ENCODE measurements around the gene TNS4.

DNA sequence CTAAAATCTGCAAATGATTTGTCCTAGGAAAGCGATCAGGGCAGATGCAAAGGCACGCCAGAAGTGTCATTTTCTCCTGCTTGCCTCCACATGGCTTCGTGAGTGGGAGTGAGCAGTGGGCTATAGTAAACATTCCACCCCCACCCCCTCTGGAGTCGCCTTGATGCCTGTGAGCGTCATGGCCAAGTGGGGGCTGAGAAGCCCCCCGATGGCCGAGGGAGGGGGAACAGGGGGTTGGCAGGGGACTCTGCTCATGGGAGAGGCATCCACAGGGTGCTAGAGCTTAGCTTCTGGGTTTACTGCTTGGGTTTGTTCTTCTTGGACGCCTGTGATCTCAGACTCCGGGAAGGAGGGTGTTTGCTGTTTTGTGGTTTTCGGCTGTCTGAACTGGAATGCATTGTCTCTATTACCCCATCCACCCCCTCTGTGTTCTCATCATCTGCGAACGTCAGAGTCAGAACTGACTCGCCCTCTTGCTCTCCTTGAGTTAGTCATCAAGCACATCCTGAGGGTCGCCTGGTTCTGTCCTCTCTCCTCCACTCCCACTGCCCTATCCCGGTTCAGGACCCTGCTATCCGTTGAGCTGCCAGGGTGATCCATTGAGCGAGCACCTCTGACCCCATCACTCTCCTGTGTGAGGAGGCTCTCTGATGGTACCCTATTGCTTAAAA is 15.4 kb downstream of the TNS4 start:
- TF ChIP-seq PKNOX1 (IDR thresholded peaks at IDR 0.05) (no peak), SUZ12 (IDR thresholded peaks at IDR 0.05) (no peak), ZNF384 (IDR thresholded peaks at IDR 0.05) (no peak), TARDBP (IDR thresholded peaks at IDR 0.05) (no peak), ELF4 (IDR thresholded peaks at IDR 0.05) (no peak), FOXM1 (IDR thresholded peaks at IDR 0.05; ENCODE audit: borderline replicate concordance) (no peak), BHLHE40 (IDR thresholded peaks at IDR 0.05; ENCODE audit: borderline replicate concordance) (no peak), CTBP1 (IDR thresholded peaks at IDR 0.05; ENCODE audit: borderline replicate concordance) (no peak), HDGF (IDR thresholded peaks at IDR 0.05; ENCODE audit: borderline replicate concordance) (no peak), SP1 (IDR thresholded peaks at IDR 0.05) (no peak), NFRKB (IDR thresholded peaks at IDR 0.05) (no peak), LEF1 (IDR thresholded peaks at IDR 0.05; ENCODE audit: borderline replicate concordance) (no peak), ARNT (IDR thresholded peaks at IDR 0.05) (no peak), FOXK2 (IDR thresholded peaks at IDR 0.05) (no peak)
